ENCODE results near the gene TAB2.
A peak's percentile ranks its signal among the peaks of the same experiment; 100 is the strongest.

The TAB2 gene

GRCh38 chr6:149362289-149362688 is 44.8 kb downstream of the TAB2 start:
- DNase-seq (ENCODE audit: extremely low spot score, insufficient read length, low read depth) (no peak), FAIRE-seq (no peak)

GRCh38 chr6:149363154-149363553 is 45.6 kb downstream of the TAB2 start:
- DNase-seq (ENCODE audit: extremely low spot score, insufficient read length, low read depth) (no peak), FAIRE-seq (no peak)

- DNase-seq (ENCODE audit: extremely low spot score, insufficient read length, low read depth) (no peak), FAIRE-seq (no peak)
Observed at GRCh38 chr6:149364557-149364956, 47.0 kb downstream of the TAB2 start.

GRCh38 chr6:149365197-149365596 is 47.7 kb downstream of the TAB2 start:
- FAIRE-seq = no peak

GRCh38 chr6:149366267-149366921 is 48.9 kb downstream of the TAB2 start:
- no peak for DNase-seq (ENCODE audit: extremely low spot score, insufficient read length, low read depth)
- peak; percentile 59 for FAIRE-seq

More at GRCh38 chr6:149365197-149365596, 47.7 kb downstream of the TAB2 start:
- no peak for DNase-seq (ENCODE audit: extremely low spot score, insufficient read length, low read depth)

- peak; percentile 67 for FAIRE-seq
- no peak for DNase-seq (ENCODE audit: extremely low spot score, insufficient read length, low read depth)
Observed at GRCh38 chr6:149368065-149368464, 50.6 kb downstream of the TAB2 start.

- DNase-seq (ENCODE audit: extremely low spot score, insufficient read length, low read depth) (no peak), FAIRE-seq (peak; percentile 61)
Observed at GRCh38 chr6:149371154-149371553, 53.6 kb downstream of the TAB2 start.

GRCh38 chr6:149372062-149372461 is 54.5 kb downstream of the TAB2 start:
- DNase-seq (ENCODE audit: extremely low spot score, insufficient read length, low read depth) (no peak), FAIRE-seq (no peak)

- peak; percentile 12 for FAIRE-seq
- DNase-seq (ENCODE audit: extremely low spot score, insufficient read length, low read depth) = no peak
Observed at GRCh38 chr6:149373511-149373910, 56.0 kb downstream of the TAB2 start.

- FAIRE-seq (no peak), DNase-seq (ENCODE audit: extremely low spot score, insufficient read length, low read depth) (no peak)
Observed at GRCh38 chr6:149379977-149380376, 62.5 kb downstream of the TAB2 start.

- FAIRE-seq (no peak), DNase-seq (ENCODE audit: extremely low spot score, insufficient read length, low read depth) (no peak)
Observed at GRCh38 chr6:149380523-149380922, 63.0 kb downstream of the TAB2 start.

- DNase-seq (ENCODE audit: extremely low spot score, insufficient read length, low read depth) (no peak), FAIRE-seq (no peak)
Observed at GRCh38 chr6:149383371-149383770, 65.9 kb downstream of the TAB2 start.

GRCh38 chr6:149384464-149384863 is 67.0 kb downstream of the TAB2 start:
- DNase-seq (ENCODE audit: extremely low spot score, insufficient read length, low read depth) = no peak
- FAIRE-seq = no peak

GRCh38 chr6:149385998-149386646 is 68.6 kb downstream of the TAB2 start:
- FAIRE-seq = no peak
- DNase-seq (ENCODE audit: extremely low spot score, insufficient read length, low read depth) = no peak

GRCh38 chr6:149387779-149388512 is 70.4 kb downstream of the TAB2 start:
- FAIRE-seq (no peak), DNase-seq (ENCODE audit: extremely low spot score, insufficient read length, low read depth) (no peak)

GRCh38 chr6:149389509-149390297 is 72.2 kb downstream of the TAB2 start:
- DNase-seq (ENCODE audit: extremely low spot score, insufficient read length, low read depth) (no peak), FAIRE-seq (no peak)

- FAIRE-seq (no peak), DNase-seq (ENCODE audit: extremely low spot score, insufficient read length, low read depth) (no peak)
Observed at GRCh38 chr6:149392093-149392492, 74.6 kb downstream of the TAB2 start.

GRCh38 chr6:149392535-149392934 is 75.0 kb downstream of the TAB2 start:
- FAIRE-seq (peak; percentile 24), DNase-seq (ENCODE audit: extremely low spot score, insufficient read length, low read depth) (no peak)

- no peak for FAIRE-seq
- no peak for DNase-seq (ENCODE audit: extremely low spot score, insufficient read length, low read depth)
Observed at GRCh38 chr6:149393002-149393679, 75.6 kb downstream of the TAB2 start.

- FAIRE-seq (no peak), DNase-seq (ENCODE audit: extremely low spot score, insufficient read length, low read depth) (no peak)
Observed at GRCh38 chr6:149395185-149395584, 77.7 kb downstream of the TAB2 start.
